ENCODE measurements around the gene BTBD7.

BTBD7 gene

GRCh38 chr14:93328546-93328945 is 4.3 kb downstream of the BTBD7 start:
- no peak for DNase-seq

GRCh38 chr14:93326196-93326595 is 6.6 kb downstream of the BTBD7 start:
- no peak for DNase-seq

GRCh38 chr14:93323600-93324174 is 9.1 kb downstream of the BTBD7 start:
- no peak for DNase-seq

- no peak for DNase-seq
Measured at GRCh38 chr14:93322929-93323599, 9.8 kb downstream of the BTBD7 start.

GRCh38 chr14:93320489-93320888 is 12.3 kb downstream of the BTBD7 start:
- DNase-seq: no peak

GRCh38 chr14:93319958-93320357 is 12.9 kb downstream of the BTBD7 start:
- DNase-seq: no peak

- DNase-seq: no peak
Measured at GRCh38 chr14:93319494-93319893, 13.3 kb downstream of the BTBD7 start.

- no peak for DNase-seq
Measured at GRCh38 chr14:93318927-93319326, 13.9 kb downstream of the BTBD7 start.

- DNase-seq: no peak
Measured at GRCh38 chr14:93317875-93318807, 14.7 kb downstream of the BTBD7 start.

GRCh38 chr14:93317210-93317874 is 15.5 kb downstream of the BTBD7 start:
- no peak for DNase-seq

GRCh38 chr14:93316716-93317115 is 16.1 kb downstream of the BTBD7 start:
- DNase-seq: no peak

- no peak for DNase-seq
Measured at GRCh38 chr14:93315575-93315974, 17.3 kb downstream of the BTBD7 start.

- DNase-seq: no peak
Measured at GRCh38 chr14:93311082-93311481, 21.8 kb downstream of the BTBD7 start.

GRCh38 chr14:93309427-93309966 is 23.3 kb downstream of the BTBD7 start:
- no peak for DNase-seq

GRCh38 chr14:93308686-93309345 is 24.0 kb downstream of the BTBD7 start:
- DNase-seq: no peak

- DNase-seq: no peak
Measured at GRCh38 chr14:93306812-93307211, 26.0 kb downstream of the BTBD7 start.

GRCh38 chr14:93305725-93306418 is 27.0 kb downstream of the BTBD7 start:
- no peak for DNase-seq

- no peak for DNase-seq
Measured at GRCh38 chr14:93304771-93305170, 28.1 kb downstream of the BTBD7 start.

GRCh38 chr14:93303659-93304058 is 29.2 kb downstream of the BTBD7 start:
- no peak for DNase-seq

- DNase-seq: no peak
Measured at GRCh38 chr14:93302688-93303581, 29.9 kb downstream of the BTBD7 start.

Data from activated CD4-positive, alpha-beta T cell treated with anti-CD3 and anti-CD28 coated beads for 1 hour (primary cell).